ENCODE results near the gene EXOC2.

The EXOC2 gene

DNA sequence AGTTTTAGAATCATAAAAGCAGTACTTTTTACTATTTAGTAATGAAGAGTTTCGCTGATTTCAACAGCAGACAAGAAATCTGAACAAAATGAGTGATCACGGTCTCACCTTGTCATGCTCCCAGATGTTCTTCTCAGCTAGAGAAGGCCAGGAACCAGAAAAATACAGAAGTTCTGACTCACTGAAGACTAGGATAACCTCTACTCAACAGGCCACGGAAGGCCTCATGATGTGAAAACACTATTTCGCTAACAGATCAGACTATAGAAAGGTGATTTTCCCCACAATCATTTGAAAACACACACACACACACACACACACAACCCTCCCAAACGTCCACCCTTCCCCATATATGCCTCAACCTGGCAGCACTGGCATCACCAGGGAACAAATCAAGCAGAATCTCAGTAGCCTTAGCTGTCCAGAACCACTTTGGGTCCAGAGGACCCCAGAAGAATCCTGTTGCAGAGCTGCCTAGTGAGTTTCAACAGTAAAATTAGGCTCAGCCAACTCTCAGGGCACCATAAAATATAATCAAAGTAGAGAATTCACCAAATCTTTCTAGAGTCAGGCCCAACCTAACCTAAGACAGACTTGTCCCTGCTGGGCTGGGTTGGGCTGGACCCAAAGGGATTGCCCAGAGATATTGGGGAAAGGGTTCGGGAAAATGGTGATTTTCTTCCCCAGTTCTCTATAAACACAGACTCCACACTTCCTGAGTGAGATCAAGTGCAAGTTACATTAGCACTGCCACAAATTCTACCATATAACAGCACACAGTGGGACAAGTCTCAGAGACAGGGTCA is 7.9 kb downstream of the EXOC2 start:
- TF ChIP-seq TCF12 (IDR thresholded peaks at IDR 0.05; ENCODE audit: low read depth), result no peak
- no peak for TF ChIP-seq NFIC (IDR thresholded peaks at IDR 0.05)
- no peak for TF ChIP-seq FOXM1 (IDR thresholded peaks at IDR 0.05; ENCODE audit: borderline replicate concordance, low read depth)
- TF ChIP-seq CREB1 (IDR thresholded peaks at IDR 0.05; ENCODE audit: low read depth), result no peak
- no peak for TF ChIP-seq EGR1 (IDR thresholded peaks at IDR 0.05)
- no peak for TF ChIP-seq ZBTB7A (IDR thresholded peaks at IDR 0.05; ENCODE audit: low read depth)
- no peak for TF ChIP-seq CEBPB (IDR thresholded peaks at IDR 0.05)
- TF ChIP-seq MAX (IDR thresholded peaks at IDR 0.05), result no peak
- TF ChIP-seq USF1 (IDR thresholded peaks at IDR 0.05), result no peak
- no peak for TF ChIP-seq RAD21 (IDR thresholded peaks at IDR 0.05; ENCODE audit: low read depth)
- TF ChIP-seq EP300 (IDR thresholded peaks at IDR 0.05; ENCODE audit: borderline replicate concordance), result no peak
- no peak for TF ChIP-seq TAF1 (IDR thresholded peaks at IDR 0.05; ENCODE audit: low read depth)
- TF ChIP-seq TEAD4 (IDR thresholded peaks at IDR 0.05), result no peak
- TF ChIP-seq YY1 (IDR thresholded peaks at IDR 0.05; ENCODE audit: low read depth), result no peak
- TF ChIP-seq, protein P1, sequence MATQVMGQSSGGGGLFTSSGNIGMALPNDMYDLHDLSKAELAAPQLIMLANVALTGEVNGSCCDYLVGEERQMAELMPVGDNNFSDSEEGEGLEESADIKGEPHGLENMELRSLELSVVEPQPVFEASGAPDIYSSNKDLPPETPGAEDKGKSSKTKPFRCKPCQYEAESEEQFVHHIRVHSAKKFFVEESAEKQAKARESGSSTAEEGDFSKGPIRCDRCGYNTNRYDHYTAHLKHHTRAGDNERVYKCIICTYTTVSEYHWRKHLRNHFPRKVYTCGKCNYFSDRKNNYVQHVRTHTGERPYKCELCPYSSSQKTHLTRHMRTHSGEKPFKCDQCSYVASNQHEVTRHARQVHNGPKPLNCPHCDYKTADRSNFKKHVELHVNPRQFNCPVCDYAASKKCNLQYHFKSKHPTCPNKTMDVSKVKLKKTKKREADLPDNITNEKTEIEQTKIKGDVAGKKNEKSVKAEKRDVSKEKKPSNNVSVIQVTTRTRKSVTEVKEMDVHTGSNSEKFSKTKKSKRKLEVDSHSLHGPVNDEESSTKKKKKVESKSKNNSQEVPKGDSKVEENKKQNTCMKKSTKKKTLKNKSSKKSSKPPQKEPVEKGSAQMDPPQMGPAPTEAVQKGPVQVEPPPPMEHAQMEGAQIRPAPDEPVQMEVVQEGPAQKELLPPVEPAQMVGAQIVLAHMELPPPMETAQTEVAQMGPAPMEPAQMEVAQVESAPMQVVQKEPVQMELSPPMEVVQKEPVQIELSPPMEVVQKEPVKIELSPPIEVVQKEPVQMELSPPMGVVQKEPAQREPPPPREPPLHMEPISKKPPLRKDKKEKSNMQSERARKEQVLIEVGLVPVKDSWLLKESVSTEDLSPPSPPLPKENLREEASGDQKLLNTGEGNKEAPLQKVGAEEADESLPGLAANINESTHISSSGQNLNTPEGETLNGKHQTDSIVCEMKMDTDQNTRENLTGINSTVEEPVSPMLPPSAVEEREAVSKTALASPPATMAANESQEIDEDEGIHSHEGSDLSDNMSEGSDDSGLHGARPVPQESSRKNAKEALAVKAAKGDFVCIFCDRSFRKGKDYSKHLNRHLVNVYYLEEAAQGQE (IDR thresholded peaks at IDR 0.05; ENCODE audit: low read depth), result no peak

- TF ChIP-seq FOXM1 (IDR thresholded peaks at IDR 0.05; ENCODE audit: borderline replicate concordance, low read depth) (no peak), TAF1 (IDR thresholded peaks at IDR 0.05; ENCODE audit: low read depth) (no peak), EP300 (IDR thresholded peaks at IDR 0.05; ENCODE audit: borderline replicate concordance) (no peak), USF1 (IDR thresholded peaks at IDR 0.05) (no peak), CEBPB (IDR thresholded peaks at IDR 0.05) (no peak), RAD21 (IDR thresholded peaks at IDR 0.05; ENCODE audit: low read depth) (no peak), YY1 (IDR thresholded peaks at IDR 0.05; ENCODE audit: low read depth) (no peak), ZBTB7A (IDR thresholded peaks at IDR 0.05; ENCODE audit: low read depth) (no peak), TEAD4 (IDR thresholded peaks at IDR 0.05) (no peak), CREB1 (IDR thresholded peaks at IDR 0.05; ENCODE audit: low read depth) (no peak), NFIC (IDR thresholded peaks at IDR 0.05) (no peak), MAX (IDR thresholded peaks at IDR 0.05) (no peak), EGR1 (IDR thresholded peaks at IDR 0.05) (no peak), TCF12 (IDR thresholded peaks at IDR 0.05; ENCODE audit: low read depth) (no peak)
- TF ChIP-seq, protein P1 (IDR thresholded peaks at IDR 0.05; ENCODE audit: low read depth), result no peak
Observed at GRCh38 chr6:683742-684440, 9.0 kb downstream of the EXOC2 start.

DNA sequence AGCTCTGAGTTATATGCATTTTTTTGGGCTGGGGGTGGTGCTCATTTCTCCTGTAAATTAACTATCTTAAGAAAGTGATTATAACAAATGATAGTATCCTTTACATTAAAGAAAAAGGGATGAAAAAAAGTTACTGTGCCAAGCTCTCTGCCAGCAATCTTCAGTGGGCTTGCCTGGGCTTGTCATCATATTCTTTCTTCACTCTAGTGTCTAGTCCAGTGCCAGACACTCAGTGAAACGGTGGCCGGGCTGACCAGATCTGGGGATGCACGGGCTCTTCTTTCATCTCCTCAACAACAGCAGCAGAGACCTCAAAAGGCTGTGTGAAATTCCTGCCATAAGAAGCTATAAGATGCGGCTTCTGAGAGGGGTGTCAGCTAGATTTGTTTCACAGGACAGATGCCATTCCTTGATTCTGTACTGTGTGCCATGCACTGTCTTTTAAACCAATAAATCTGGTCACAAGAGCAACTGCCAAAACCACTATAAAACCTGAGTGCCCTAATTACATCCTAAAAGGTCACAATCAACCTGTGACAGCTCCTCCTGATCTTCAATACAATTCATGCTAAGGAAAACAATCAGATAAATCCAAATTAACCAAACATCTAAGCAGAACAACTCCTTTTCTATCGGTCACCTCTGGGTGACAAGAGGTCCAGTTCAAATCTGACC is 12.1 kb downstream of the EXOC2 start:
- TF ChIP-seq RAD21 (IDR thresholded peaks at IDR 0.05; ENCODE audit: low read depth), result no peak
- no peak for TF ChIP-seq TCF12 (IDR thresholded peaks at IDR 0.05; ENCODE audit: low read depth)
- no peak for TF ChIP-seq EGR1 (IDR thresholded peaks at IDR 0.05)
- no peak for TF ChIP-seq YY1 (IDR thresholded peaks at IDR 0.05; ENCODE audit: low read depth)
- no peak for TF ChIP-seq TAF1 (IDR thresholded peaks at IDR 0.05; ENCODE audit: low read depth)
- TF ChIP-seq ZBTB7A (IDR thresholded peaks at IDR 0.05; ENCODE audit: low read depth), result no peak
- TF ChIP-seq USF1 (IDR thresholded peaks at IDR 0.05), result no peak
- no peak for TF ChIP-seq EP300 (IDR thresholded peaks at IDR 0.05; ENCODE audit: borderline replicate concordance)
- TF ChIP-seq NFIC (IDR thresholded peaks at IDR 0.05), result no peak
- no peak for TF ChIP-seq CREB1 (IDR thresholded peaks at IDR 0.05; ENCODE audit: low read depth)
- no peak for TF ChIP-seq MAX (IDR thresholded peaks at IDR 0.05)
- TF ChIP-seq FOXM1 (IDR thresholded peaks at IDR 0.05; ENCODE audit: borderline replicate concordance, low read depth), result no peak
- no peak for TF ChIP-seq CEBPB (IDR thresholded peaks at IDR 0.05)
- TF ChIP-seq, protein P1 (IDR thresholded peaks at IDR 0.05; ENCODE audit: low read depth), result no peak
- no peak for TF ChIP-seq TEAD4 (IDR thresholded peaks at IDR 0.05)
